Stimulated activated CD4-positive, alpha-beta T cell treated with anti-CD3 and anti-CD28 coated beads, Interleukin-12 subunit alpha, Interleukin-12 subunit beta, amount 100 ng/mL, for 24 hours (primary cell): ENCODE data around the gene ABI3.

Experiments
- DNase-seq, 2 experiments: peaks; one replicate each; pipeline ENCODE4 v3.0.0-alpha.2; 2020; ENCODE audit warnings: low read depth in 2 of 2

The ABI3 gene

DNA sequence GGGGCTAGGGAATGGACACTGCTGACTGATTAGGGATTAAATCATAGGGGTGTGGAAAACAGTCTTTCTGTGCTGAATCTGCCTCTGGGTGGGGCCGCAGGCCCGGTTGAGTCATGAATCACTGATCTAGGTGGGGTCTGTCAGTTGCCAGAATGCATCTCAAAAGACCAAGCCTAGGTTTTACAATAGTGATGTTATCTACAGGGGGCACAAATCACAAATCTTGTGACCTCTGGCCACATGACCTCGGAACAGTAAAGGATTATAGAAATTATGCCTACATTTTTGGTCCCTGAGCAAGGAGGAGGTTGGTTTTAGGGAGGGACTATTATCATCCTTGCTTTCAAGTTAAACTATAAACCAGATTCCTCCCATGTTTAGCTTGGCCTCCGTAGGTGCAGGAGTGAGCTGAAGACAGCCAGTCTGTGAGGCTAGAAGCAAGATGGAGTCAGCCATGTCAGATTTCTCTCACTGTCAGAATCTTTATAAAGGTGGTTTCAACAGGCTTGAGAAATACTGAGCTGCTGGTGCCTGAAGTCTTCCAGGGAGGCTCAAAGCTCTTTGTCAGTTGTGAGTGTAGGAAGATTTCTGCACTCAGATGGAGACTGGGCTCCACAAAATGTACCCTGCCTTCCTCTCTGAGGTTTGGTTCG, 13.0 kb upstream of the ABI3 start:
- DNase-seq: no peak

DNA sequence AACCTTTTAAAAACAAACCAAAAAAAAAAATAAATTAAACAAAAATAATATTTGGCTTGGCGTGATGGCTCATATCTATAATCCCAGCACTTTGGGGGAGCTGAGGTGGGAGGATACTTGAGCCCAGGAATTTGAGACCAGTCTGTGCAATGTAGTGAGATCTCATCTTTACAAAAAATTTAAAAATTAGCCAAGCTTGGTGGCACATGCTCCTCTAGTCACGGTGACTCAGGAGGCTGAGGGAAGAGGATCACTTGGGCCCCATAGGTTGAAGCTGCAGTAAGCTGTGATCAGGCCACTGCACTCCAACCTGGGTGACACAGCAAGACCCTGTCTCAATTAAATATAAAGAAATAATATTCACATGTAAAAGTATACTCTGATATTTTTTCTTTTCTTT, 12.3 kb upstream of the ABI3 start:
- no peak for DNase-seq

DNA sequence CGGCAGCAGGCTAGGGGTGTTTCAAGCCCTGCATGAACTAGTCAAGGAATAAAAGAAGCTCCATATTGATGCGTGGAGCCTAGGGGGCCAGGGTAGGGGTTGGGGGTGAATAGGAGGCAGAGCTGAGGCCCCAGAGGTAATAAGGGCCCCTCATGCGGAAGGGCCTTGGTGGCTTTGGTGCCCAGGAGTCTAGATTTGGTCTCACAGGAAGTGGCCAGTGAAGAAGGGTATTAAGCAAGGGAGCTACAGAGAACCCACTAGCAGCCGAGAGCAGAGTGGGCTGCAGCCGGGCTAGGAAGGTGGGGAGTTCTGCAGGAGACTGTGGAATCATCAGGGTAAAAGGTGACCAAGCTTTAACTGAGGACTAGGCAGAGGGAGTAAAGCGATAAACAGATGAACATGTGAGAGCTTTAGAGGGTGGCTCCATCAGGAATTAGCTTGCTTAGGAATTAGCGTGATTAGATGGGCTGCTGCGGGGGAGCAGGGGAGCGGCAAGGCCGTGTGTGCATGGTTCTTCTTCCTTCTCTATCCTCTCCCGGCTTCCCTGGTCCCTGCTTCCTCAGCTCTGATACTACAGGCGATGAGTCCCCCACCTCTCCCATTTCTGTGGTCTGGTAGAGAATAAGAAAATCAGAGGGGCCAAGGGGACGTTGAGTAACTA, 10.0 kb upstream of the ABI3 start:
- no peak for DNase-seq

DNA sequence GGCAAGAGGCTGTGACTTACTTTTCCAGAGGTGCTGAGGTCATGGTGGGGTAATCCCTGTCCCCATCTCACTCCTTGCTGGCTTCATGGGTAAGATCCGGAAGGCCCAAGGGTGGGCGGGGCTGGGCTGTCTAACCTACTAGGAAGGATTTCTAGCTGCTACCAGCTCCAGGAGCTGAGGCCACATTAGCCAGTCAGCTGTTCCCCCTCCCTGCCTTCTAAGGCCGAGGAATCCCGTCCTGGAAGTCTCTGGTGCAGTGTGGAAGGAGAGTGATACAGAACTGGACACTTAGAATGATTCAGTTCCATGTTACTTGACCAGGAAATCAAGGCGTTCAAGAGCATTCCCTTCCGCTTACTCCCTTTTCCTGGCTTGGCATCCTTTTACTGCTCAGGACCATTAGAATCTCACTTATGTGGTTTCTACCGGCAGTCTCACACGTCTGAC, 9.0 kb upstream of the ABI3 start:
- DNase-seq: no peak

DNA sequence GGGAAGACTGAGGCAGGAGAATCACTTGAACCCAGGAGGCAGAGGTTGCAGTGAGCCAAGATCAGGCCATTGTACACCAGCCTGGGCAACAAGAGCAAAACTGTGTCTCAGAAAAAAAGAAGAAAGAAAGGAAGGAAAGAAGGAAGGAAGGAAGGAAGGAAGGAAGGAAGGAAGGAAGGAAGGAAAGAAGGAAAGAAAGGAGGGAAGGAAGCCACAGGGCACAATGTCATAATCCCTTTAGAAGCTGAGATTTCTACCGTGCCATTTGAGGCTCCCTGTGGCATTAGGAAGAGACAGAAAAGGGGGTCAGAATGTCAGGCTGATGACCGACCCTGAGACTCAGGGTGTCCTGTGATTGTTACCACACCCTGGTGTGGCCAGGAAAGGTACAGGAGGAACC, 6.7 kb upstream of the ABI3 start:
- no peak for DNase-seq

DNA sequence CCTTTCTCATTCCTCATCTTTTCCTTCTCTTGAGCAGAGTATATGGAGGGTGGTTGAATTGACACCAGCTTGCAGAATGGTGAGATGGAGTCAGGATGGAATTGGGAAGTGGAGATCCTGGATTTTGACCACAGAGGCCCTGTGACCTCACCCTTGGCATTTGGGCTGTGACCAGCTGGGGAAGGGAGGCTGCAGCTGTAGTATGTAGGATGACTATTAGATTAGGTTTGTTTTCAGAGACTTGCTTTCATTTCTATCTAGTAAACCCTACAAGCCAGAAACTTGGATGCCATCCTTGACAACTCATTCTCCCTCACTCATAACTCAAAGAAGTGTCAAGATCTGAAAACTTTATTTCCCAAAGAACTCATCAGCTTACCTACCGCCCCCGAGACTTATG, 6.0 kb upstream of the ABI3 start:
- DNase-seq: no peak

DNA sequence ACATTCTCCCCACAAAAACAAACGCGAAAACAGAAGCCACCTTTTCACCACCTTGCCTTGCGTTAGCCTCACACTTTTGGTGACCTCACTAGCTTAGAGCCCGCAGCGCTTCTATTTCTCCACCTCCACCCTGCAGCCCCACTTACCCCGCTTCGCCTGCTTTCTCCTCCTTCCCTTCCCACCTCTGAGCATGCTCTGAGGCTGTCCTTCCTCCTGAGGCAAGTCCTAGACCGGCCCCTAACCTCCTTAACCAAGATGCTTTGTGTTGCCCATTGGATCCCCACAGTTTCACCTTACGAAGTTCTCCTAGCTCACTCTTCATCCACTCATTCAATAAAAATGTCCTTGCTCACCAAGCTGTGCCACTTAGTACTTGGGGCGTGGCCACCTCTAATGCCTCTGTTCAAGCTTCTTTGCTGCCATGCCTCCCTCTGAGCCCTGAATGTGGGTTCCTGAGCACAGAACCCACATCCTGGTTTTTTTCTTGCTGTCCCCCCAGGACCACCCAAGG, 1.4 kb upstream of the ABI3 start:
- no peak for DNase-seq

DNA sequence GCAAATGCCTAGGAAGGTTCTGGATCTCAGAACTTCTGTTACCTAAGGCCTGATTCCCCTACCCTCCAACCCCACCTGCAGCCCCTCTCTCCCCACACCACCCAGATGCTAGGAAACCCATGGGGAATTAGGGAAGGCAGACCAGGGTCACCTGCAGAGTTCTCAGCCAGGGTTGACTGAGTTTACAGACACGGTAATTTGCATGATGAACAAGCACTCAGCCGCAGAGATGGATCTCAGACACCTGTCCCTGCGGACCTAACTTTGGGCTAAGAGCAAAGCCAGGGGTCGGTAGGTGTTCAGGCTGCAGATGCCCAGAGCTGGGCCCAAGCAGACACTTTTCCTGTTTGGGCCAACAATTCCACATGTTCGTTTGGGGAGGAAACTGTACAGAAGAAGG, 2.9 kb downstream of the ABI3 start:
- DNase-seq: no peak

DNA sequence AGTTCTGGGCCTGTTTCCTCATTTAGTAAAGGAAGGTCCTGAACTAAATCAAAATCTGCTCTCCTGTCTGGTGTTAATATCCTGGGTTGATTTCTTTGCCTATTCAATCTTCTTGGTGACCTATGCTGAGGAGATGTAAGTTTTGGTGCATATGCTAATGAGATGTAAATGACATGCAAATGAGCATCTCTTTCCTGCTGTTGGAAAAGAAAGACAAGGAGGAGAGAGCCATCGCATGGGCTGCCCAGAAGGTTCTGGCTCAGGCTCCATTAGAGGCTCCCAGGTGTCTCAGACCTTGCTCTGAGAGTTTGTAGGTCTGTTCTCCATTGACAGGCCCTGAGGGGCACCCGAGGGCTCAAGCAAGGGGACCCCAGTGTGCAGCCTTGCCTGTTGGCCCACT, 3.3 kb downstream of the ABI3 start:
- DNase-seq: no peak

DNA sequence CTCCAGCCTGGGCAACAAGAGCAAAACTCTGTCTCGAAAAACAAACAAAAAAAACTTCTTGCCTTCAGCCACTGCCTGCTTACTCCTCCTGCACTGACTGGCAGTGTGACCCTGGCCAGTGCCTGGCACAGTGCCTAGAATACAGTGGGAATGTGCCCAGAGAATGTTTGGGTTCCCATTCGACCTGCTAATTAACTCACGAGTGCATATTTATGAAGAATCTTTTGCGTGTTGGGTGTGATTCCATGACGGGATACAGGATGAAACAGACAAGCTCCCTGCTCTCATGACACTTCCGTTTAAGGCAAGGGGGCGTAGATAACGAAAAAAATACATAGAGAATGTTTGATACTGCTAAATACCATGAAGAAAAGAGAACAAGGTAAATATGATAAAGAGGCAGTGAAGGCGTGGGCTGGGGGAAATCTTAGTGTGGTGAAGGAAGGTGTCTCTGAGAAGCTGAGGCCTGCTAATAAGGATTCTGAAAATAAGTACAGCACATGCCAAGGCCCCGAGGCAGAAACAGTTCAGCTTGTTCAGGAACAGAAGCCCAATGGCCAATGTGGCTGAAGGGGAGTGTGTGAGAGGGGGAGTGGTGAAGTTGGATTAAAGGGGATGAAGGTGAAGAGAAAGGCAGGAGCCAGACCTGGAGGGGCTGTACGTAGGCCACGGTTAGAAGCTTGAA, 4.3 kb downstream of the ABI3 start:
- no peak for DNase-seq

DNA sequence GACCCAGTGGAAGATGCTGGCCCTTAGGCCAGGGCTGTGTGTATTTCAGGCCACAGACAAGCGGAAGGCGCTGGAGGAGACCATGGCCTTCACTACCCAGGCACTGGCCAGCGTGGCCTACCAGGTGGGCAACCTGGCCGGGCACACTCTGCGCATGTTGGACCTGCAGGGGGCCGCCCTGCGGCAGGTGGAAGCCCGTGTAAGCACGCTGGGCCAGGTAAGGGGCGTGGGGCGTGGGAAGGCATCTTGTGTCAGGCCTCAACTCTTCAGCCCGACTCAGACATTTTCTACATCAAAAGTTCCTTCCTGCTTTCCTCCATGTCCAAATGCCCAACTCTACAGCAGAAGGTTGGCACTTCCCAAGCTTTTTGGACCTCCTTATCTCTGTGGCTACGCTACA, 6.0 kb downstream of the ABI3 start:
- no peak for DNase-seq

DNA sequence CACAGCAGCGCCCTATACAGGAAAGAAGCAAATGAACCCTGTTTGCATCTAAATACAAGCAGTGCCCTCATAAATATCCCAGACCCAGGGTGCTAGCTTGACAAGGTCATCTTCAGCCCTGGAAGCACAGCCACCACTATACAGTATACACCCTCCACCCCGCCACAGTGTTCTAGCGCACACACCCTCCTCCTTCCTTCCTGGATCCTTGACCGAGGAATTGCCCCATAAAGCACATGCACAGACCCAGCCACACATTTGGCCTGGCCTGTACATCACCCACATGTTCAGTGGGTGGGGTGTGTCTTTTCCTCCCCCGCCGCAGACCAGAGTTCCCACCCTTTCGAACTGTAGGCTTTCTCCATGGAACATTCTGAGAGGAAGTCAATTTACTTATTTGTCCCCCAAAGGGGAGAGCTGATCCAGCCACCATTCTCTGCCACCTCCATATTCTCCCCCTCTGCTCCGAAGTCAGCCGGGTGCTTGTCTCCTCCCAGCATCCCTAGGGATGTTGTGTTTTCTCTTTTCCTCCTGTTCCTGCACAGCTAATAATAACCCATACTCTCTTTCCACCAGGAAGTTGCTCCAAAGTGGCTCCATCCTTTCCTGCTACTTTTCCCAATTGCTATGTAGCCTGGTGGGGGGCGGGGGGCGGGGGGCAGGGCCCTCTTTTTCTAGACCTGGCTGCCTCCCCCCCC, 6.6 kb downstream of the ABI3 start:
- DNase-seq: no peak

DNA sequence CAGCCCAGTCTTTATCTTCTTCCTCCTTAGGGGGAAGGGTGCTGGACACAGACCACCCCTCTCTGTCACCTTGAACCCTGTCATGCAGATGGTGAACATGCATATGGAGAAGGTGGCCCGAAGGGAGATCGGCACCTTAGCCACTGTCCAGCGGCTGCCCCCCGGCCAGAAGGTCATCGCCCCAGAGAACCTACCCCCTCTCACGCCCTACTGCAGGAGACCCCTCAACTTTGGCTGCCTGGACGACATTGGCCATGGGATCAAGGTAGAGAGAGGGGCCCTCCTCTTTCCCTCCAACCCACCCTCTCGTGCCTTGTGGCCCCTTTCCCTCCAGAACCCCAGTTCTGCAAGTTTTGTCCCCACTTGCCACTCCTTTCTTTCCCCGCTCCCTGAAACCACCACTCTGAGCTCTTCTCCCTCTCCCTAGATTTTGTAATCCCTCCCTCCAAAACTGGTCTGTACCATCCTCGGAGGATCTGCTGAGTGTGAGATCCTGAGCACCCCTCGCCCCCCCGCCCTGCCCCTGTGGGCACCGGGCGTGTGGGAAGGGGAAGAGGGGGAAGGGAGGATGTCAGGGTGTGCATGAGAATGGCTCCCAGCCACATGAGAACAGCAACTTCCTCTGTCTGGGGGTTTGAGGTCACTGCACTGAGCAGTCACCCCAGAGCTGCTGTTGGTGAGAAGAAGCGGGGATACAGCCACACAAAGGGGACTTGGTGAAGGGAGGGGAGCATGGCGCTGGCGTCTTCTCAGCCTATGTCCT, 7.3 kb downstream of the ABI3 start:
- DNase-seq: peak in 1 of 2 experiments; percentile 34

DNA sequence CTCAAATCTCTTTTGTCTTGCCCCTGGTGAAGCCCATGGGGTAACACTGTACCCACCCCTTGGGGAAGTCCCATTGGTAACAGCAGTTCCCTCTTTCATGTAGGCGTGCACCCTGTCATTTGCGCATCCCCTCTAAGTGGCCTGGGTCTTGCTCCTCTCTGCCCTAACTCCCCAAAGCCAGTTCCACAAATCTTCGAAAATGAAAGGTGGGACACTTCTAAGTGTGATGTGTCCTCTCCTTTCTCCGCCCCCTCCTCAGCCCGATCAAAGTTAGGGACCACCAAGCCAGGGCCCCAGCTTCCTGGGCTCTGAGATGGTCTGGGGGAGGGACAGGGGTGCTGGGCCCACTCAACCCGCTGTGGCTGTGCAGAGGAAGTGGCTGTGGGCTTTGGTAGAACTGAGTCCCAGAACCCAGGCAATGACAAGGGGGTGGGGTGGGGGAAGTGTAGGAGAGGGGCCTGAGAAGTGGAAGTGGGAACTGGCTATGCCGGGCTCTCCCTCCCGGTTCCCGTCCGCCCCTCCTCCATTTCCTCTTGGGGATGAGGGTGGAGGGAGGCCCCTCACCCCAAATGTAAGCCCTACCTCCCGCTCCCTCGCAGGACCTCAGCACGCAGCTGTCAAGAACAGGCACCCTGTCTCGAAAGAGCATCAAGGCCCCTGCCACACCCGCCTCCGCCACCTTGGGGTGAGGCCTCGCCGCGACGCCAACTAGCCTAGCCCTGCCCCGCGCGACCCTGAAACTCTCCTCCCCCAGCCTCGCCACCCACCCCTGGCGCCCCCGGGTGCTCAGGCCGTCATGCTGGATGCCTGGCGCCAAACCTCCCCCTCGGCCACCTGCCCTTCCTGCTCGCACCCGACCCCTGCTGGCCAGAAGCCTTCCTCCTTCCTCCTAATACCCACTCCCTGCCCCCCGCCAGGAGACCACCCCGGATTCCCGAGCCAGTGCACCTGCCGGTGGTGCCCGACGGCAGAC, 8.7 kb downstream of the ABI3 start:
- DNase-seq: no peak

DNA sequence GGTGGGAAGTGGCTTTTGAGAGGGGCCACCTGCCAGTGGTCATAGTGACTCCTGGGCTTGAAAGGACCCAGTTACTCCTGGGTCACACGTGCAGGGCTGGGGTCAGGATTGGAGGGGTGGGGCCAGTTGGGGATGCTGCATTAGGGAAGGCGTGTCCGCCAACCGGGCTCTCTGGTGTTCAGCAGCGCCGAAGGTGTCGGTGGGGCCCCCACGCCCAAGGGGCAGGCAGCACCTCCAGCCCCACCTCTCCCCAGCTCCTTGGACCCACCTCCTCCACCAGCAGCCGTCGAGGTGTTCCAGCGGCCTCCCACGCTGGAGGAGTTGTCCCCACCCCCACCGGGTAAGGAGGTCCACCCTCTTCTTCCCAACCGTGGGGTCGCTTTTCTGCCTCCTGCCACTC, 9.5 kb downstream of the ABI3 start:
- DNase-seq: no peak

DNA sequence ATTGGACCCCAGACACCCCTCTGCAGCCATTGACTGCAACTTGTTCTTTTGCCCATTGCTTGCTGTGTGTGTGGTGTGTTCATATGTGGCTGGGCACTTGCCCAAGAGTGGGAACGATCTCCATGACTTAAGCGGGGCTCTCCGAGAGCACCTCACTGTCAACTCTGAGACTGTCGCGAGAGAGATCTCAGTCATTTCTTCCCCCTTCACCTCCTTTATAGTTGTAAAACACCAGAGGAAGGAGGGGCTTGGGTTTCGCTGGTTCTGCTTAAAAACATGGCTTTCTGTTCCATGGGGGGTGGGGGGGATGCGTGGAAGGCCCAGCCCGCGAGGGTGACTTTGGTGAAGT, 12.6 kb downstream of the ABI3 start:
- no peak for DNase-seq

DNA sequence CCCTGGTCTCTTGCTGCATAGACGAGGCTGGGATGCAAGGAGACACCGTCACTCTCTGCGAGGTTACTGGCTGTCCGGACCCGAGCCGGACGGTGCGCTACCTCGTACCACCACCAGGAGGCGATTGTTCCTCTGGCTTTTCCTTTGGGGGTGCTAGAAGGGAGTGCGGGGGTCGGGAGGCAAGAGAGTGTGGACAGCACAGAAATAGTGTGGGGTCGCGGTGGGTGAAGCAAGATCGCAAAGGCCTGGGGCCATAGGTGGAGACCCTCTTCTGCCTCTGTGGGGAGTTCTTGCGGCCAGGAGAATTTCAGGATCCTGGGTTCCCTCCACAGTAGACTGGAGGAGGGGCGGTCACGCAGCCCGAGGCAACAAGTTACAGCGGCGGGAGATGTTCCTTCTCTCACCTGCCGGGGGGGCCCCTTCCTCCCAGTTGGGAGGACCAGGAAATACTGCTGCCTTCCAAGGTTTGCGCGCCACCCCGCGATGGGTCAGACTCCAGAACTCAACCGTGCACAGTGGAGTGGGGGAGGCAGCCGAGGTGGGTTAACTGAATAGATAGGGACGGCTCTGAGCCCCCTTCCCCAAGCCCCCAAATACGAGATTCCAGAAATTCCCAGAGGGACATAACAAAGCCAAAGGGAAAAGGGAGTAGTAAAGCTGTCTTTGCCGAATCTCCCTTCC, 13.2 kb downstream of the ABI3 start:
- DNase-seq: peak; percentile 51 to 74

DNA sequence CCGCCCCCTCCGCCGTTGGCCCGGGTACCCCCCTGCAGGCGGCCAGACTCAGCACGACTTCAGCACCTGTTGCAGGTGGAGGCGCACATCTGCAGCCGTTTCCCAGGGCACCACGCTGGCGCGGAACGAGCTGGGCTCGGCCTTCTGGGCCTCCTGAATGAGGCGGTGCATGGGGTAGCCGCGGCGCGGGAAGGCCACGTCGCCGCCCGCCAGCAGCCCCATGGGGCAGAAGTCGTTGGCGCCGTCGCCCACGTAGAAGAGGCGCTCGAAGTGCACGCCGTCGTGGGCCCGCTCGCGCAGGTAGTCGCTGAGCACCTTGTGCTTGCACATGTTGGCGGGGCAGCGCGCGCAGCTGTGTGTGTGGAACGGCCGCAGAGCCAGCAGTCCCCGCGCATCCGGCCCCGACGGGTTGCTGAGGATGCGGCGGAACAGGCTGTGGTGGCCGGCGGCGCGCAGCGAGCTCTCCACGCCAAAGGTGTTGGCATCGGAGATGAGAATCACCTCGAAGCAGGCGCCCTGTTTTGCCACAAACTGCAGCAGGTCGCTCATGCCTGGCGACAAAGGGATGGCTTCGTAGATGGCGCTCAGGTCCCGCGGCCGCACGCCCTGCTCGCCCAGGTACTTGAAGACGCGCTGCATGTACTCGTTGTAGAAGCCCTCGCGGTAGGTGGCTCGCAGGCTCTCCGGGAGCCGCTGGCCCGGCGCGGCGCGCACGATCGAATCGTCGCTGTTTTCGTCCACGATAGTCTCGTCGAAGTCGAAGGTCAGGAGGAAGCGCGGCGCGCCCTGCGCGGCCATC, 13.9 kb downstream of the ABI3 start:
- DNase-seq: peak in 1 of 2 experiments; percentile 14

DNA sequence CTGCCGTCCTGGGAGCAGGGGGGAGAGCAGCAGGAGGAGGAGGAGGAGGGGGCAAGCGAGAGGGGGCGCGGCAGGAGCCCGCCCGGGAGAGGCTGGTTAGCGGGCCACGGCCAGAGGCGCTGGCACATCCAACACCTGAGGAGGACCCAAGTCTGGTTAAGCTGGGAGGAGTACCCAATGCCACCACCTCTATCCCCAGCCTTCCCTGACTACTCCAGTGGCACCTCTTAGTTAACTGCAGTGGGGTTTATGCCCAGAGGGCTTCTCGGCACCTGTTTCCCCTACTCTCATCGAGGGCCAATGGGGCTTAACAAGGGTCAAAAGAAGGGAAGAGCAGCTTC, 14.5 kb downstream of the ABI3 start:
- no peak for DNase-seq
